ENCODE results near the gene CCDC154.

The CCDC154 gene

DNA sequence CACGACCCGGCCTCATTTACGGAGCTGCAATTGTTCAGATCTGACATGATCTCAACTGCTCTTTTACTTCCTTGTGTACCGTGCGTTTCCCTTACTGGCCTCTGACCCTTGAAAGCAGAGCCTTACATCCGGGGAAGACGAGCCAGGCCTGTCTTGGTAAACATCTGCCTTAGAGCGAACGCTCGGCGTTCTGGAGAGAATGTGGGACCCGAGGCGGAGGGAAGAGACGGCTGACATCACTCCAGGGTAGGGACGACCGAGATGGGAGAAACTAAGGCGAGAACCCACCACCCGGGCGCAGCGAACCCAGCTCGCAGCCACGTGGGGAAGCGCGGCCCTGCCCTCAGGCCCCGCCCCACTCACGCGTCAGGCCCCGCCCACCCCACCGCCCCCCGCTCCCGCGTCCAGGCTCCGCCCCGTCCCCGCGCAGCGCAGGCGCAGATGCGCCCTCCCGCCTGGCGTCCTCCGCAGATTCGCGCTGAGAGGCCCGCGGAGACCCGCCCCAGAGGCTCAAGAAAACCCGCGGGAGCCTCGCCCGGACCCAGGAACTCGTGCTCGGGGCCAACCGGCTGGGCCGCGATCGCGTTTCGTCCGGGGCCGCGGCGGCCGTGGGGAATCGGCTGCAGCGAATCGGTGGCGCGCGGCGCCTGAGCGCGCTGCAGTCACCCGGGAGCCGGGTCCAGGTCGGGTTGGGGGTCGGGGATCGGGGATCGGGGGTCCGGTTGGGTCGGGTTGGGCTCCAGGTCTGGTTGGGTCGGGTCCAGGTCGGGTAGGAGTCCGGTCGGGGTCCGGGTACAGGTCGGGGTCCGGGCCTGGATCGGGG lies 48.8 kb upstream of the CCDC154 start, which contains the start of gene TELO2 (continued):
- TF ChIP-seq, protein P1, sequence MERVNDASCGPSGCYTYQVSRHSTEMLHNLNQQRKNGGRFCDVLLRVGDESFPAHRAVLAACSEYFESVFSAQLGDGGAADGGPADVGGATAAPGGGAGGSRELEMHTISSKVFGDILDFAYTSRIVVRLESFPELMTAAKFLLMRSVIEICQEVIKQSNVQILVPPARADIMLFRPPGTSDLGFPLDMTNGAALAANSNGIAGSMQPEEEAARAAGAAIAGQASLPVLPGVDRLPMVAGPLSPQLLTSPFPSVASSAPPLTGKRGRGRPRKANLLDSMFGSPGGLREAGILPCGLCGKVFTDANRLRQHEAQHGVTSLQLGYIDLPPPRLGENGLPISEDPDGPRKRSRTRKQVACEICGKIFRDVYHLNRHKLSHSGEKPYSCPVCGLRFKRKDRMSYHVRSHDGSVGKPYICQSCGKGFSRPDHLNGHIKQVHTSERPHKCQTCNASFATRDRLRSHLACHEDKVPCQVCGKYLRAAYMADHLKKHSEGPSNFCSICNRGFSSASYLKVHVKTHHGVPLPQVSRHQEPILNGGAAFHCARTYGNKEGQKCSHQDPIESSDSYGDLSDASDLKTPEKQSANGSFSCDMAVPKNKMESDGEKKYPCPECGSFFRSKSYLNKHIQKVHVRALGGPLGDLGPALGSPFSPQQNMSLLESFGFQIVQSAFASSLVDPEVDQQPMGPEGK (tag by site-specific recombination; IDR thresholded peaks at IDR 0.05), result 0 out of 2 replicates have a peak, but pooled peaks have one; percentile 29

DNA sequence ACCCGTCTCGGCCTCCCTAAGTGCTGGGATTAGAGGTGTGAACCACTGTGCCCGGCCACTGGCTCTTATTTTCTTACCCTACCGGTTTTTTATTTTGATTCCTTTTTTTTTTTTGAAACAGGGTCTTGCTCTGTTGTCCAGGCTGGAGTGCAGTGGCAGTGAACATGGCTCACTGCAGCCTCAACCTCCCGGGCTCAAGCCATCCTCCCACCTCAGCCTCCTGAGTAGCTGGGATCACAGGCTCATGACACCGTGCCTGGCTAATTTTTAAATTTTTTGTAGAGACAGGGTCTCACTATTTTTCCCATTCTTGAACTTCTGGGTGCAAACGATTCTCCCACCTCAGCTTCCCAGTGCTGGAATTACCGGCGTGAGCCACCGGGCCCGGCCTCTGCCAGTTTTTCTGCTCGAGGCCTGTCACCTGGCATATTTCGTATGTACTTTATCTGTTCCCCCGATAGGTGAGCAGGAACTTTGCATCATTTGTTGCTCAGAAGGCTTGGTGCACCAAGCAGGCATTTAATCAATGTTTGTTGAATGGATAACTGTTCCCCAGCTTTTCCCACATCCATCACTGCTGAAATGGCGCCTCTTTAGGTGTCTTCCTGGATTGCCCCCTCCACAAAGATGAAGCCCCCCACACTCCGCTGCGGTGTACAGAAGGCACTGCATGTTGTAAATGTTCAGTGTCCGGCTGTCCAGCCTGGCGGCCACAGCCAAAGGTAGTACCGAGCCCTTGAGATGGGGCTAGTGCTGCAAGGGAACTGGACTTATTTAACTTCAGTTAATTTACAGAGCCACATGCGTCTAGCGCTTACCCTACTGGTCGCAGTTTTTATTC lies 47.9 kb upstream of the CCDC154 start:
- Histone ChIP-seq H3K4me3 (ENCODE audit: low read depth, low read length) (no peak overlapping the region), H3K4me1 (ENCODE audit: control insufficient read depth, insufficient read depth, low read length) (0 out of 2 replicates have a peak, but pooled peaks cover 2% of the 10 kb centered on the region), H3K36me3 (ENCODE audit: control insufficient read depth in 2 of 2, insufficient read depth in 1 of 2, low read length in 2 of 2) (peaks cover 0 to 32% of the 10 kb centered on the region in 2 experiments; a peak in 2 of 3 replicates), H3K27ac (ENCODE audit: extremely low read depth, low read depth, low read length) (peak overlapping the region; percentile 45; the same call in 1 of the 2 replicates), H3K9me3 (ENCODE audit: control insufficient read depth, insufficient read depth, low read depth, low read length) (no peaks in the 10 kb centered on the region)
- TF ChIP-seq, protein P2, sequence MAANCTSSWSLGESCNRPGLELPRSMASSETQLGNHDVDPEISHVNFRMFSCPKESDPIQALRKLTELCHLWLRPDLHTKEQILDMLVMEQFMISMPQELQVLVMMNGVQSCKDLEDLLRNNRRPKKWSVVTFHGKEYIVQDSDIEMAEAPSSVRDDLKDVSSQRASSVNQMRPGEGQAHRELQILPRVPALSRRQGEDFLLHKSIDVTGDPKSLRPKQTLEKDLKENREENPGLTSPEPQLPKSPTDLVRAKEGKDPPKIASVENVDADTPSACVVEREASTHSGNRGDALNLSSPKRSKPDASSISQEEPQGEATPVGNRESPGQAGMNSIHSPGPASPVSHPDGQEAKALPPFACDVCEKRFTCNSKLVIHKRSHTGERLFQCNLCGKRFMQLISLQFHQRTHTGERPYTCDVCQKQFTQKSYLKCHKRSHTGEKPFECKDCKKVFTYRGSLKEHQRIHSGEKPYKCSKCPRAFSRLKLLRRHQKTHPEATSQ (tag by site-specific recombination; IDR thresholded peaks at IDR 0.05), result no peak
- peak; percentile 67; the same call in 1 of the 2 replicates for TF ChIP-seq ZNF121 (tag by site-specific recombination; IDR thresholded peaks at IDR 0.05)
- TF ChIP-seq ZNF560 (tag by site-specific recombination; IDR thresholded peaks at IDR 0.05; ENCODE audit: borderline replicate concordance), result no peak
- ChIA-PET CTCF (interaction anchor here (0.5 to 1.4 kb wide), 2 partner anchors 24 to 123 kb away, joined by 4 to 6 read pairs; no protein-coding TSS in a partner anchor), POLR2A (interaction anchor here (0.5 to 0.7 kb wide), 4 partner anchors 11 to 215 kb away, joined by 3 to 6 read pairs (median 3); partner anchors contain the start of gene MAPK8IP3)

DNA sequence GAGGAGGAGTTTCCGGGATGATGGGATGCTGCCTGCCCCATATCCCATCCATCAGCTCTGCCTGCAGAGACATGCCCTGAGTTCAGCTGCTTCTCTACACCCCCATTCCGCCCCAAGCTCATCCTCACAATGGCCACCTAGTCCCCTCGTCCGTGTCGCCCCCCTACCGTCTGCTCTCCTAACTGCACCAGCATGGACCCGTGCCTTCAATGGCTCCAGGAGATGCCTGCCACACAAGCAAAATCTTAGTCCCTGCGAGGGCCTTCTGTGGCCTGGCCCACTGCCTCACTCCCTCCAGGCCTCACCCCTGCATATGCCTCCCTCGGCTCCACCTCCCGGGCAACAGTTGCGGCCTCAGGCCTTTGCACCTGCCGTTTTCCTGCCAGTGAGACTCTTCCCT lies 47.0 kb upstream of the CCDC154 start:
- H3K36me3 ChIP-seq (ENCODE audit: control insufficient read depth in 2 of 2, insufficient read depth in 1 of 2, low read length in 2 of 2), result peaks cover 0 to 22% of the 10 kb centered on the region in 2 experiments; a peak in 2 of 3 replicates
- TF ChIP-seq ZNF623 (tag by site-specific recombination; IDR thresholded peaks at IDR 0.05) (peak; percentile 33; the same call in 1 of the 2 replicates), WT1 (tag by site-specific recombination; IDR thresholded peaks at IDR 0.05) (no peak)
- no peak overlapping the region for H3K27ac ChIP-seq (ENCODE audit: extremely low read depth, low read depth, low read length)
- 0 out of 2 replicates have a peak, but pooled peaks cover 2% of the 10 kb centered on the region for H3K4me1 ChIP-seq (ENCODE audit: control insufficient read depth, insufficient read depth, low read length)
- CTCF ChIA-PET, result interaction anchor here (0.6 to 1.4 kb wide), 2 partner anchors 122 to 472 kb away, joined by 3 to 4 read pairs; no protein-coding TSS in a partner anchor
- H3K9me3 ChIP-seq (ENCODE audit: control insufficient read depth, insufficient read depth, low read depth, low read length), result no peaks in the 10 kb centered on the region
- no peak overlapping the region for H3K4me3 ChIP-seq (ENCODE audit: low read depth, low read length)
- POLR2A ChIA-PET, result no interaction called here

DNA sequence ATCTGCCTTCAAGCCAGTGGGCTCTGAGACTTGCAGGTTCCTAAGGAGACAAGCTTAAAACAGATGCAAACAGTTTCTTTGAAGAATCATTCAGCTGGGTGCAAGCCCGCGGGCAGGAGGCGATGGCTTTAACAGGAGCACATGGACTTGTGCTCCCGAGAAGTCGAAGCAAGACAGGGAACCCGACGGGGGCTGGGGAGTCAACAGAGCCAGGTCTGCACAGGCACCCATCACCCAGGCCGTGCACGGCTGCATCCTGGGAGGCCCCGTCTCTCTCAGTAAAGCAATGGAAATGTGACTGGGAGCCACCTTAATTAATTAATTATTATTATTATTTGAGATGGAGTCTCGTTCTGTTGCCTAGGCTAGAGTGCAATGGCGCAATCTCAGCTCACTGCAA lies 44.7 kb upstream of the CCDC154 start:
- Histone ChIP-seq H3K4me3 (ENCODE audit: low read depth, low read length) (no peak overlapping the region), H3K27ac (ENCODE audit: extremely low read depth, low read depth, low read length) (no peak overlapping the region), H3K4me1 (ENCODE audit: control insufficient read depth, insufficient read depth, low read length) (0 out of 2 replicates have a peak, but pooled peaks cover 2% of the 10 kb centered on the region), H3K36me3 (ENCODE audit: control insufficient read depth in 2 of 2, insufficient read depth in 1 of 2, low read length in 2 of 2) (no peaks in the 10 kb centered on the region), H3K9me3 (ENCODE audit: control insufficient read depth, insufficient read depth, low read depth, low read length) (no peaks in the 10 kb centered on the region)
- ChIA-PET CTCF (no interaction called here), POLR2A (interaction anchor here (0.6 kb wide), 1 partner anchor 101 kb away, joined by 4 read pairs; no protein-coding TSS in a partner anchor)
- TF ChIP-seq ZFHX2 (tag by site-specific recombination; conservative IDR thresholded peaks at IDR 0.05) (no peak), ZNF184 (tag by site-specific recombination; IDR thresholded peaks at IDR 0.05) (no peak), ZNF221 (tag by site-specific recombination; IDR thresholded peaks at IDR 0.05; ENCODE audit: borderline replicate concordance) (no peak), ZNF157 (tag by site-specific recombination; IDR thresholded peaks at IDR 0.05) (no peak), ZNF600 (tag by site-specific recombination; IDR thresholded peaks at IDR 0.05) (no peak), ZNF701 (tag by site-specific recombination; IDR thresholded peaks at IDR 0.05) (no peak), GLIS1 (tag by site-specific recombination; IDR thresholded peaks at IDR 0.05) (no peak), ZNF549 (tag by site-specific recombination; IDR thresholded peaks at IDR 0.05) (no peak), ZNF585B (tag by site-specific recombination; IDR thresholded peaks at IDR 0.05) (no peak), ZNF776 (tag by site-specific recombination; IDR thresholded peaks at IDR 0.05; ENCODE audit: borderline replicate concordance) (no peak), ZFP3 (tag by site-specific recombination; IDR thresholded peaks at IDR 0.05; ENCODE audit: low read depth) (no peak), KLF10 (tag by site-specific recombination; IDR thresholded peaks at IDR 0.05) (no peak), ZNF571 (tag by site-specific recombination; IDR thresholded peaks at IDR 0.05) (no peak)
- TF ChIP-seq, protein P3, sequence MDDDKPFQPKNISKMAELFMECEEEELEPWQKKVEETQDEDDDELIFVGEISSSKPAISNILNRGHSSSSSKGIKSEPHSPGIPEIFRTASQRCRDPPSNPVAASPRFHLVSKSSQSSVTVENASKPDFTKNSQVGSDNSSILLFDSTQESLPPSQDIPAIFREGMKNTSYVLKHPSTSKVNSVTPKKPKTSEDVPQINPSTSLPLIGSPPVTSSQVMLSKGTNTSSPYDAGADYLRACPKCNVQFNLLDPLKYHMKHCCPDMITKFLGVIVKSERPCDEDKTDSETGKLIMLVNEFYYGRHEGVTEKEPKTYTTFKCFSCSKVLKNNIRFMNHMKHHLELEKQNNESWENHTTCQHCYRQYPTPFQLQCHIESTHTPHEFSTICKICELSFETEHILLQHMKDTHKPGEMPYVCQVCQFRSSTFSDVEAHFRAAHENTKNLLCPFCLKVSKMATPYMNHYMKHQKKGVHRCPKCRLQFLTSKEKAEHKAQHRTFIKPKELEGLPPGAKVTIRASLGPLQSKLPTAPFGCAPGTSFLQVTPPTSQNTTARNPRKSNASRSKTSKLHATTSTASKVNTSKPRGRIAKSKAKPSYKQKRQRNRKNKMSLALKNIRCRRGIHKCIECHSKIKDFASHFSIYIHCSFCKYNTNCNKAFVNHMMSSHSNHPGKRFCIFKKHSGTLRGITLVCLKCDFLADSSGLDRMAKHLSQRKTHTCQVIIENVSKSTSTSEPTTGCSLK (tag by site-specific recombination; IDR thresholded peaks at IDR 0.05), result no peak

All from HEK293 (cell line).